ENCODE results near the gene ARPC4. TPM values are rescaled to one million over a fixed set of nuclear protein-coding genes. Genes with fewer than 3 reads are reported as not detected.

Gene ARPC4
- total and polyA plus RNA-seq, 2 of the 13 experiments (the other 11 are each of a cell fraction or from before 2014, with no cell fraction given): 30.1 to 83.6 TPM

DNA sequence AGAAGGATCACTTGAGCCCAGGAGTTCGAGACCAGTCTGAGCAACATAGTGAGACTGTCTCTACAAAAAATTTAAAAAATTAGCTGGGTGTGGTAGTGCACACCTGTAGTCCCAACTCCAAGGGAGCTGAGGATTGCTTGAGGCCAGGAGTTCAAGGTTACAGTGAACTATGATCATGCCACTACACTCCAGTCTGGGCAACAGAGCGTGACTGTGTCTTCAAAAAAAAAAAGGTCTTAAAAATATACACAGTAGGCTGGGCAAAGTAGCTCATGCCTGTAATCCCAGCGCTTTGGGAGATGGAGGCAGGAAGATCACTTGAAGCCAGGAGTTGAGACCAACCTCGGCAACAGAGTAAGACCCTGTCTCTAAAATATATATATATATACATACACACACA is 12.0 kb upstream of the ARPC4 start:
- Histone ChIP-seq H2AFZ (ENCODE audit: low read length) (no peak overlapping the region), H4K20me1 (ENCODE audit: insufficient read depth, low read length) (no peaks in the 10 kb centered on the region), H3K36me3 (replicated peaks in 1 of 2; ENCODE audit: control insufficient read depth in 1 of 2, insufficient read depth in 2 of 2, low read length in 2 of 2) (peaks cover 16 to 36% of the 10 kb centered on the region in 2 experiments), H3K27ac (ENCODE audit: extremely low read length, insufficient read depth, low read length) (no peak overlapping the region), H3K4me3 (replicated peaks in 1 of 3; ENCODE audit: insufficient read depth in 1 of 3, low read depth in 2 of 3, low read length in 3 of 3) (no peak overlapping the region), H3K4me1 (ENCODE audit: insufficient read depth, low read length) (peaks cover 16% of the 10 kb centered on the region), H3K79me2 (ENCODE audit: insufficient read depth, low read length) (no peaks in the 10 kb centered on the region), H3K27me3 (ENCODE audit: control insufficient read depth in 1 of 2, insufficient read depth in 2 of 2, low read length in 2 of 2) (no peaks in the 10 kb centered on the region), H3K9ac (ENCODE audit: insufficient read depth, low read depth, low read length) (no peak overlapping the region), H3K4me2 (ENCODE audit: low read depth, low read length) (no peak overlapping the region), H3K9me3 (ENCODE audit: low read length) (no peaks in the 10 kb centered on the region)
- no TSS peak for BruUV-seq (replicated peaks)
- ChIA-PET POLR2A (interaction anchor here (2.5 kb wide), 1 partner anchor 12 kb away, joined by 15 read pairs; the partner anchor contains the start of genes ARPC4 and TADA3), CTCF (ENCODE audit: low intra/inter-chr PET ratio, low total read pairs) (no interaction called here)
- no peak for DNase-seq (ENCODE audit: low spot score)
- in situ Hi-C loops (cut with HindIII; ENCODE audit: extremely low pct_ligation_motif_present, low pct_unique_long_range_greater_than_20kb) (no loop called here), intact Hi-C loops (cut with micrococcal nuclease; ENCODE audit: unreplicated experiment) (no loop called here)
- WGBS (ENCODE audit: low lambda C conversion rate): 100% methylated on average over 4 of the region's 4 CpGs
- no peak for ATAC-seq
- TF ChIP-seq SPEN (CRISPR knock-in tag; IDR thresholded peaks at IDR 0.05; ENCODE audit: low read depth) (no peak), ZNF546 (CRISPR knock-in tag; conservative IDR thresholded peaks at IDR 0.05) (no peak), SIX1 (CRISPR knock-in tag; IDR thresholded peaks at IDR 0.05; ENCODE audit: borderline replicate concordance) (no peak), MLLT10 (CRISPR knock-in tag; IDR thresholded peaks at IDR 0.05) (no peak), NR3C1 (CRISPR knock-in tag; IDR thresholded peaks at IDR 0.05) (no peak), ZNF746 (CRISPR knock-in tag; IDR thresholded peaks at IDR 0.05) (no peak), ZNF441 (CRISPR knock-in tag; IDR thresholded peaks at IDR 0.05; ENCODE audit: borderline replicate concordance) (no peak)
- no peak for FAIRE-seq

DNA sequence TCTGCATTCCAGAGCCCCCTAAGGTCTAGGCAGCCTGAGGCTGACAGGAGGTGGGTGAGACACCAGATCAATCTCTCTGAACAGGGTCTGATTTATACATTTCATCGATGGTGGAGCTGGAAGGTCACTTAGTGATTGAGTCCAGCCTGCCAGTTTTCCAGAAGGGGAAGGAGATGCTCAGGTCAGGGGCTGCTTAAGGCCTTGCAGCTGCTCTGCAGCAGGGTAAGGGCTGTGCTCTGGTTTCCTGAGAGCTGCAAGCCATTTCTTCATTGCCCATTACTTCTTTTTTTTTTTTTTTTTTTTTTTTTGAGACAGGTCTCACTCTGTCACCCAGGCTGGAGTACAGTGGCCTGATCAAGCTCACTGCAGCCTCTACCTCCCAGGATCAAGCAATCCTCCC is 11.3 kb upstream of the ARPC4 start:
- intact Hi-C loops (cut with micrococcal nuclease; ENCODE audit: unreplicated experiment): no loop called here
- WGBS (ENCODE audit: low lambda C conversion rate): 86% methylated on average over 1 of the region's 1 CpG
- H3K36me3 ChIP-seq (replicated peaks in 1 of 2; ENCODE audit: control insufficient read depth in 1 of 2, insufficient read depth in 2 of 2, low read length in 2 of 2): peaks cover 20 to 41% of the 10 kb centered on the region in 2 experiments
- DNase-seq (ENCODE audit: low spot score): no peak
- peaks cover 16% of the 10 kb centered on the region for H3K4me1 ChIP-seq (ENCODE audit: insufficient read depth, low read length)
- H3K27ac ChIP-seq (ENCODE audit: extremely low read length, insufficient read depth, low read length): no peak overlapping the region
- no peak overlapping the region for H3K4me3 ChIP-seq (replicated peaks in 1 of 3; ENCODE audit: insufficient read depth in 1 of 3, low read depth in 2 of 3, low read length in 3 of 3)
- H2AFZ ChIP-seq (ENCODE audit: low read length): no peak overlapping the region
- H3K27me3 ChIP-seq (ENCODE audit: control insufficient read depth in 1 of 2, insufficient read depth in 2 of 2, low read length in 2 of 2): no peaks in the 10 kb centered on the region
- H3K4me2 ChIP-seq (ENCODE audit: low read depth, low read length): no peak overlapping the region
- no peaks in the 10 kb centered on the region for H4K20me1 ChIP-seq (ENCODE audit: insufficient read depth, low read length)
- H3K9me3 ChIP-seq (ENCODE audit: low read length): no peaks in the 10 kb centered on the region
- POLR2A ChIA-PET: interaction anchor here (1.0 to 2.5 kb wide), 3 partner anchors 11 to 120 kb away, joined by 4 to 15 read pairs (median 4); partner anchors contain the start of genes ARPC4, CAMK1 and TADA3
- no peak for FAIRE-seq
- no peak overlapping the region for H3K9ac ChIP-seq (ENCODE audit: insufficient read depth, low read depth, low read length)
- no peaks in the 10 kb centered on the region for H3K79me2 ChIP-seq (ENCODE audit: insufficient read depth, low read length)
- ATAC-seq: no peak
- BruUV-seq (replicated peaks): no TSS peak
- CTCF ChIA-PET (ENCODE audit: low intra/inter-chr PET ratio, low total read pairs): no interaction called here
- in situ Hi-C loops (cut with HindIII; ENCODE audit: extremely low pct_ligation_motif_present, low pct_unique_long_range_greater_than_20kb): no loop called here
- TF ChIP-seq HCFC1 (IDR thresholded peaks at IDR 0.05; ENCODE audit: low read depth, low read length): no peak
- TF ChIP-seq, protein P1, sequence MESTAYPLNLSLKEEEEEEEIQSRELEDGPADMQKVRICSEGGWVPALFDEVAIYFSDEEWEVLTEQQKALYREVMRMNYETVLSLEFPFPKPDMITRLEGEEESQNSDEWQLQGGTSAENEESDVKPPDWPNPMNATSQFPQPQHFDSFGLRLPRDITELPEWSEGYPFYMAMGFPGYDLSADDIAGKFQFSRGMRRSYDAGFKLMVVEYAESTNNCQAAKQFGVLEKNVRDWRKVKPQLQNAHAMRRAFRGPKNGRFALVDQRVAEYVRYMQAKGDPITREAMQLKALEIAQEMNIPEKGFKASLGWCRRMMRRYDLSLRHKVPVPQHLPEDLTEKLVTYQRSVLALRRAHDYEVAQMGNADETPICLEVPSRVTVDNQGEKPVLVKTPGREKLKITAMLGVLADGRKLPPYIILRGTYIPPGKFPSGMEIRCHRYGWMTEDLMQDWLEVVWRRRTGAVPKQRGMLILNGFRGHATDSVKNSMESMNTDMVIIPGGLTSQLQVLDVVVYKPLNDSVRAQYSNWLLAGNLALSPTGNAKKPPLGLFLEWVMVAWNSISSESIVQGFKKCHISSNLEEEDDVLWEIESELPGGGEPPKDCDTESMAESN (CRISPR knock-in tag; conservative IDR thresholded peaks at IDR 0.05): no peak
- no peak for TF ChIP-seq ISX (CRISPR knock-in tag; conservative IDR thresholded peaks at IDR 0.05)
- no peak for TF ChIP-seq MXD4 (CRISPR knock-in tag; IDR thresholded peaks at IDR 0.05)
- TF ChIP-seq CHD4 (IDR thresholded peaks at IDR 0.05; ENCODE audit: borderline replicate concordance, low read length): no peak
- TF ChIP-seq, protein P2, sequence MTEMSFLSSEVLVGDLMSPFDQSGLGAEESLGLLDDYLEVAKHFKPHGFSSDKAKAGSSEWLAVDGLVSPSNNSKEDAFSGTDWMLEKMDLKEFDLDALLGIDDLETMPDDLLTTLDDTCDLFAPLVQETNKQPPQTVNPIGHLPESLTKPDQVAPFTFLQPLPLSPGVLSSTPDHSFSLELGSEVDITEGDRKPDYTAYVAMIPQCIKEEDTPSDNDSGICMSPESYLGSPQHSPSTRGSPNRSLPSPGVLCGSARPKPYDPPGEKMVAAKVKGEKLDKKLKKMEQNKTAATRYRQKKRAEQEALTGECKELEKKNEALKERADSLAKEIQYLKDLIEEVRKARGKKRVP (CRISPR knock-in tag; IDR thresholded peaks at IDR 0.05): no peak
- TF ChIP-seq, protein P3, sequence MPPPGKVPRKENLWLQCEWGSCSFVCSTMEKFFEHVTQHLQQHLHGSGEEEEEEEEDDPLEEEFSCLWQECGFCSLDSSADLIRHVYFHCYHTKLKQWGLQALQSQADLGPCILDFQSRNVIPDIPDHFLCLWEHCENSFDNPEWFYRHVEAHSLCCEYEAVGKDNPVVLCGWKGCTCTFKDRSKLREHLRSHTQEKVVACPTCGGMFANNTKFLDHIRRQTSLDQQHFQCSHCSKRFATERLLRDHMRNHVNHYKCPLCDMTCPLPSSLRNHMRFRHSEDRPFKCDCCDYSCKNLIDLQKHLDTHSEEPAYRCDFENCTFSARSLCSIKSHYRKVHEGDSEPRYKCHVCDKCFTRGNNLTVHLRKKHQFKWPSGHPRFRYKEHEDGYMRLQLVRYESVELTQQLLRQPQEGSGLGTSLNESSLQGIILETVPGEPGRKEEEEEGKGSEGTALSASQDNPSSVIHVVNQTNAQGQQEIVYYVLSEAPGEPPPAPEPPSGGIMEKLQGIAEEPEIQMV (CRISPR knock-in tag; IDR thresholded peaks at IDR 0.05; ENCODE audit: low read depth): no peak
- TF ChIP-seq ZBTB38 (CRISPR knock-in tag; IDR thresholded peaks at IDR 0.05): no peak

Measured in HepG2 (cell line).